NCI-H510A treated with DMSO at 0.1 percent for 48 hours (cell line): ENCODE data around the gene QPRT.
"Not testable (repeated sequence)": the region's sequence is repeated elsewhere in the genome, so short reads cannot be mapped to it uniquely, and the experiment has no call there.

ENCODE experiments used
- DNase-seq: peaks from one replicate; lab custom pipeline; 2025; lab: John Stamatoyannopoulos, UW

The QPRT gene

GRCh38 chr16:29720703-29721102 is 41.7 kb downstream of the QPRT start:
- no peak for DNase-seq

- peak; percentile 82 for DNase-seq
Measured at GRCh38 chr16:29721167-29721879, 42.3 kb downstream of the QPRT start.

- no peak for DNase-seq
Measured at GRCh38 chr16:29726845-29727377, 47.9 kb downstream of the QPRT start.

GRCh38 chr16:29727452-29727851 is 48.5 kb downstream of the QPRT start:
- DNase-seq, result no peak

- peak; percentile 84 for DNase-seq
Measured at GRCh38 chr16:29729116-29729521, 50.1 kb downstream of the QPRT start.

- DNase-seq, result no peak
Measured at GRCh38 chr16:29730649-29731048, 51.7 kb downstream of the QPRT start.

- not testable (repeated sequence) for DNase-seq
Measured at GRCh38 chr16:29731768-29732601, 53.0 kb downstream of the QPRT start.

DNA sequence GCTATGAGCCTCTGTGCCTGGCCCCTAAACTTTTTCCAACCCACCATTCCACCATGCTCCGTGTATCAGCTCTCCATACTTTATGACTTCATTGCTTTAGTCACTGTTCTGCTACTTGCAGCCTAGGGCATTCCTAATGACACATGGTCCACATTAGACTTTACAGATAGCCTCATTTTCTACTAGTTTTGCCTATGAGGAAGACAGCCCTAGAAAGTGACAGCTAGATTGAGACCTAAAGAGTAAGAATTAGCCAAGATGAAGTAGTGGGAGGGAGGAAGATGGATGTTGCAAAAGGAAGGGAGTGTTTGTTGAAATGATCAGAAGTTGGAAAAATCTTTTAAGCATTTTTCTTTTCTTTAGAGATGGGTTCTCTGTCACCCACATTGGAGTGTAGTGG is 55.8 kb downstream of the QPRT start:
- DNase-seq, result no peak

GRCh38 chr16:29736112-29736511 is 57.1 kb downstream of the QPRT start:
- DNase-seq, result no peak

- DNase-seq, result no peak
Measured at GRCh38 chr16:29736764-29737163, 57.8 kb downstream of the QPRT start.

- DNase-seq, result no peak
Measured at GRCh38 chr16:29737713-29738112, 58.7 kb downstream of the QPRT start.

DNA sequence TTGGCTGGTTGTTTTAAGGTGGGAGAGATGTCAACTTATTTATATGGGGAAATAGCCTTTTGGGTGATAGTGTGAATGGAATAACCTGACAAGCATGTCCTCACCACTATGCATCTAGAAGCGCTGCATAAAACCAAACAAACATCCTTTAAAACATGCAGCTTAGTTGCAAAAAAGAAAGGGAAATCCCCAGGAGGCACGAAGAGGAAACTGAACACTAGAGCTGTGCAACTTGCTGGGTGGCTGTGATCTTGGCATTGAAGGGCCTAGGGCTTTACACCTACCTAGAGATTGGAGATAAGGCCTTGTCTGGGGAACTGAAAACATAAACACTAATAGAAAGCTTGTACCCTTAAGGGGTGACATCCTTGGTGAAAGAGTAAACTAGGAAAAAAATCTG is 59.5 kb downstream of the QPRT start:
- no peak for DNase-seq

DNA sequence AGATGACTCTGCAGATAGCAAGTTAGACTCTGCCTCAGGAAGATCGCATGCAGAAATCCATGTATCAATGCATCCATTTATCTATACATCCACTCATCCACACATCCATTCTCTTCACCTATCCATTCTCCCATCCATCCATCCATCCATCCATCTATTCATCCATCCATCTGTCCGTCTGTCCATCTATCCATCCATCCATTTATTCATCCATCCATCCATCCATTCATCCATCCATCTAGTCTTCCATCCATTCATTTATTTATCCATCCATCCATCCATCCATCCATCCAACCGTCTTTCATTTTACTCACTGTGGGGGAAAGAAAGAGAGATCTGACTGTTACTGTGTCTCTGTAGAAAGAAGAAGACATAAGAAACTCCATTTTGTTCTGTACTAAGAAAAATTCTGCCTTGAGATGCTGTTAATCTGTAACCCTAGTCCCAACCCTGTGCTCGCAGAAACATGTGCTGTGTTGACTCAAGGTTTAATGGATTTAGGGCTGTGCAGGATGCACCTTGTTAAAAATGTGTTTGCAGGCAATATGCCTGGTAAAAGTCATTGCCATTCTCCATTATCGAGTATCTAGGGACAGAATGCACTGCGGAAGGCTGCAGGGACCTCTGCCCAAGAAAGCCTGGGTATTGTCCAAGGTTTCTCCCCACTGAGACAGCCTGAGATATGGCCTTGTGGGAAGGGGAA is 61.1 kb downstream of the QPRT start:
- not testable (repeated sequence) for DNase-seq

- not testable (repeated sequence) for DNase-seq
Measured at GRCh38 chr16:29740630-29741015, 61.6 kb downstream of the QPRT start.

DNA sequence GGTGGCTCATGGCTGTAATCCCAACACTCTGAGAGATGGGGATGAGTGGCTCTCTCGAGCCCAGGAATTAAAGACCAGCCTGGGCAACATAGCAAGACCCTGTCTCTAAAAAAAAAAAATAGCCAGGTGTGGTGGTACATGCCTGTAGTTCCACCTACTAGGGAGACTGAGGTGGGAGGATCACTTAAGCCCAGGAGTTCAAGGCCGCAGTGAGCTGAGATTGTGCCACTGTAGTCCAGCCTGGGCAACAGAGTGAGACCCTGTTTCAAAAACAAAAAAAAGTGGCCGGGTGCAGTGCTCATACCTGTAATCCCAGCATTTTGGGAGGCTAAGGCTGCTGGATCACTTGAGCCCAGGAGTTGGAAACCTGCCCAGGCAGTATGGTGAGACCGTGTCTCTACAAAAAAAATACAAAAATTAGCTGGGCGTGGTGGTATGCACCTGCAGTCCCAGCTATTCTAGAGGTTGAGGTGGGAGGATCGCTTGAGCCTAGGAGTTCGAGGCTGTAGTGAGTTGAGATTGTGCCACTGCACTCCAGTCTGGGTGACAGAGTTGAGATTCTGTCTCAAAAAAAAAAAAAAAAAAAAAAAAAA is 63.8 kb downstream of the QPRT start:
- DNase-seq, result no peak

GRCh38 chr16:29743475-29743826 is 64.5 kb downstream of the QPRT start:
- DNase-seq, result no peak

DNA sequence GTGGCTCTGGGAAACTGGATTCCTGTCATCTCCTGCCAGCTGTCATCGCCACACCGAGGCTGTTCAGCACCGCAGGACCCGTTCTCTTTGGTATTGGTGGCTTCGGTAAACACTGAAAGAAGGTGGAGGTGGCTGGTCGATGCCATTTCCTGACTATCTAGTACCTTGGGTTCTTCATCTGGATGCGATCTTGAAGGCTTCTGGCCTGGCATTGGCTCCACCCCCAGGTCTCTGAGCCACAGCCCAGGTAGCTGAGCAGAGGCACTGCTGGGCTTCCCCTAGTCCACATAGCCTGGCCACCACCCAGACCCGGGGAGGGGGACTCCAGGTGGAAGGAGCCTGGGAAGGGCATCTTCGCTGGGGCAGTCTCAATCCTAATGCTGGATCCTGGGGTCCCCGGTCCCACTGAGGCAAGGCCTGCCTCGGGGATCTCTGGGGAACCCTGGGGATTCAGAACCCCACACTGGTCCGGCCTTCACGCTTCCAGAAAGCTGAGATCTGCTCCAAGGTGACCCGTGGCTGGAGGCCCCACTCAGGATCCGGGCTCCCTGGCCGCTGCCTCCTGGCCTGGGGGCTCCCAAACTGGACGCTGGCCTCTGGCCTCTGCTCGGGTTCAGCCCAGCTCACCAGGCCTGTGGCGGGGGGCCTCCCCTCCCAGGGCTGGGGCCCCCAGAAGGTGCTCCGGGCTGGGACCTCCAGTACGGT is 65.0 kb downstream of the QPRT start:
- no peak for DNase-seq

GRCh38 chr16:29744541-29745101 is 65.6 kb downstream of the QPRT start:
- no peak for DNase-seq

GRCh38 chr16:29745121-29745852 is 66.3 kb downstream of the QPRT start:
- no peak for DNase-seq

DNA sequence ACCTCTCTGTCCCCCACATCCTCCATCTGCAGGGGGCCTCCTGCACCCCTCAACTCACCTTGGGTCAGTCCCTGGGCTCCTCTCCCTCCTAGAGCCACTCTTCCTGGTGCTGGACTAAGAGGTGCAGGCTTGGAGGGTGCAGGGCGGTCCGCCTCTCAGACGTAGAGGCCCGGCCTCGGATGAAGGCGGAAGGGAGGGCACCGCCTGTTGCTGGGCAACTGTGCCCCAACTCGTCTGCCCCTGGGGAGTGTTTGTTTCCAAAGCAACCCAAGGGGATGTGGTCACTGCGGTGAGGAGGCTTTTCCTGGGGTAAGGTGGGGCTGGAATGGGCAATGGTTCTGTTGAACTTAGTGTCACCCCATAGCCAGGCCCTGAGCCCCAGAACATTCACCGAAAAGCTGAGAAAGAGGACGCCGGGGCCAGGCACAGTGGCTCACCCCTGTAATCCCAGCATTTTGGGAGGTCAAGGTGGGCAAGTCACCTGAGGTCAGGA is 66.9 kb downstream of the QPRT start, which contains the start of gene C16orf54:
Gene C16orf54 (minus strand): TSS at position 138 of the 493 bp plus-strand sequence. CDS start 1,039 bp downstream, outside the sequence.
- no peak for DNase-seq
